Hepatocyte (in vitro differentiated cells): ENCODE measurements around the gene CPED1. TPM values are rescaled to one million over a fixed set of nuclear protein-coding genes. Genes with fewer than 3 reads are reported as not detected.

ENCODE experiments used
- DNase-seq: peaks from one replicate; pipeline ENCODE4 v3.0.0-alpha.2; 2016; ENCODE audit warnings: low spot score
- H2AFZ ChIP-seq: fragments of 200-600 bp; sonication (generic); 2 replicates; pipeline ENCODE4 v1.6.0; 2016; ENCODE audit warnings: antibody characterized with exemption, mild to moderate bottlenecking
- H3K27ac ChIP-seq: fragments of 200-600 bp; sonication (generic); 2 replicates; pipeline ENCODE4 v1.5.1; 2016; ENCODE audit warnings: mild to moderate bottlenecking
- H3K27me3 ChIP-seq: fragments of 200-600 bp; sonication (generic); 2 replicates; pipeline ENCODE4 v1.6.1; 2016
- H3K36me3 ChIP-seq: fragments of 200-600 bp; sonication (generic); replicated peaks from 2 replicates; pipeline ENCODE4 v1.5.1; 2016; ENCODE audit warnings: low read depth; ENCODE audit not compliant: insufficient read depth
- H3K4me1 ChIP-seq: fragments of 200-600 bp; sonication (generic); 2 replicates; pipeline ENCODE4 v1.5.1; 2016; ENCODE audit warnings: mild to moderate bottlenecking, moderate library complexity; ENCODE audit not compliant: insufficient read depth
- H3K4me2 ChIP-seq: fragments of 200-600 bp; sonication (generic); 2 replicates; pipeline ENCODE4 v1.6.0; 2016
- H3K4me3 ChIP-seq: fragments of 200-600 bp; sonication (generic); 2 replicates; pipeline ENCODE4 v1.5.1; 2016; ENCODE audit warnings: mild to moderate bottlenecking
- H3K79me2 ChIP-seq: fragments of 200-600 bp; sonication (generic); 2 replicates; pipeline ENCODE4 v1.6.0; 2017; ENCODE audit warnings: mild to moderate bottlenecking
- H3K9me2 ChIP-seq: fragments of 200-600 bp; sonication (generic); replicated peaks from 2 replicates; pipeline ENCODE4 v1.6.0; 2017; ENCODE audit warnings: mild to moderate bottlenecking; ENCODE audit not compliant: insufficient read depth
- H3K9me3 ChIP-seq: fragments of 200-600 bp; sonication (generic); 2 replicates; pipeline ENCODE4 v1.5.1; 2016; ENCODE audit warnings: low read depth, mild to moderate bottlenecking
- H4K20me1 ChIP-seq: fragments of 200-600 bp; sonication (generic); 2 replicates; pipeline ENCODE4 v1.6.0; 2016; ENCODE audit warnings: mild to moderate bottlenecking; ENCODE audit not compliant: insufficient read depth, poor library complexity, severe bottlenecking
- EZH2 ChIP-seq: fragments of 200-600 bp; sonication (generic); IDR thresholded peaks from 2 replicates; pipeline ENCODE4 v1.6.1; 2016; ENCODE audit warnings: antibody characterized with exemption, mild to moderate bottlenecking, borderline replicate concordance
- EZH2phosphoT487 ChIP-seq: fragments of 200-600 bp; sonication (generic); IDR thresholded peaks from one replicate; pipeline ENCODE4 v1.6.1; 2018; ENCODE audit warnings: antibody characterized with exemption, mild to moderate bottlenecking, low read depth, moderate library complexity; ENCODE audit not compliant: unreplicated experiment, severe bottlenecking
- WGBS: methylation state at CpG from one replicate; pipeline ENCODE4 v1.1.6; 2016; ENCODE audit warnings: low lambda C conversion rate; ENCODE audit errors: missing lambda C conversion rate; 5-methylcytosine and 5-hydroxymethylcytosine counted together
- polyA plus RNA-seq: library from polyadenylated mRNA; unstranded; fragments of >200 nt; fragmentation: Nextera tagmentation; extraction: Ambion mirVana; gene quantifications from 2 replicates; pipeline ENCODE4 v1.2.1, GENCODE V29; 2016
- total RNA-seq: library from RNA; depleted of rRNA; stranded (reverse); fragments of >200 nt; gene quantifications from 2 replicates; pipeline ENCODE4 v1.2.3, GENCODE V29; 2014
- TF ChIP-seq, protein P1 (sequence below): fragments of 200-600 bp; sonication (generic); IDR thresholded peaks from 2 replicates; pipeline ENCODE4 v1.5.1; 2016; ENCODE audit warnings: antibody characterized with exemption, mild to moderate bottlenecking; ENCODE audit not compliant: poor library complexity

CPED1 gene
- total and polyA plus RNA-seq, 2 experiments from 2014 or later = 10.1 to 30.5 TPM

DNA sequence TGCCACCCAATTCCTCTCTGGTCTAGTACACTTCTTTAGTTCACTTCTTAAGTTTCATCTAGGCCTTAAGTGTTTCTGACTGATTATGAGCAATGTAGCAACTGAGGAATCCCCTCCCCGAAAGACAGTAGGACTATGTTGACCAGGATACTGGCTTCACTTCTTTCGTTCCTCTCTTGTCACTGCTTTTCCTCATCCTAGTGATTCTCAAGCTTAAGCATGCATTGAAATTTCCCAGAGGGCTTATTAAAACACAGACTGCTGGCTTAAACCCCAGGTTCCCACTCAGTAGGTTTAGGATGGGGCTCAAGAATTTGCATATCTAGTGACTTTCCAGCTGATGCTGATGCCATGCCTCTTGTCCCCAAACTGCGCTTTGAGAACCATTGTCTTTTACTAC lies 175.7 kb downstream of the CPED1 start:
- no peak overlapping the region for H2AFZ ChIP-seq
- H3K9me2 ChIP-seq = no peaks in the 10 kb centered on the region
- H3K36me3 ChIP-seq = no peaks in the 10 kb centered on the region
- WGBS = 76% methylated on average over 3 of the region's 3 CpGs
- H3K4me2 ChIP-seq = no peak overlapping the region
- no peak overlapping the region for H3K27ac ChIP-seq
- H3K27me3 ChIP-seq = no peaks in the 10 kb centered on the region
- no peak overlapping the region for H3K4me3 ChIP-seq
- no peaks in the 10 kb centered on the region for H4K20me1 ChIP-seq
- no peak for DNase-seq
- H3K79me2 ChIP-seq = no peaks in the 10 kb centered on the region
- no peaks in the 10 kb centered on the region for H3K9me3 ChIP-seq
- H3K4me1 ChIP-seq = no peaks in the 10 kb centered on the region
- TF ChIP-seq EZH2phosphoT487 = no peak
- no peak for TF ChIP-seq EZH2
- TF ChIP-seq, protein P1, sequence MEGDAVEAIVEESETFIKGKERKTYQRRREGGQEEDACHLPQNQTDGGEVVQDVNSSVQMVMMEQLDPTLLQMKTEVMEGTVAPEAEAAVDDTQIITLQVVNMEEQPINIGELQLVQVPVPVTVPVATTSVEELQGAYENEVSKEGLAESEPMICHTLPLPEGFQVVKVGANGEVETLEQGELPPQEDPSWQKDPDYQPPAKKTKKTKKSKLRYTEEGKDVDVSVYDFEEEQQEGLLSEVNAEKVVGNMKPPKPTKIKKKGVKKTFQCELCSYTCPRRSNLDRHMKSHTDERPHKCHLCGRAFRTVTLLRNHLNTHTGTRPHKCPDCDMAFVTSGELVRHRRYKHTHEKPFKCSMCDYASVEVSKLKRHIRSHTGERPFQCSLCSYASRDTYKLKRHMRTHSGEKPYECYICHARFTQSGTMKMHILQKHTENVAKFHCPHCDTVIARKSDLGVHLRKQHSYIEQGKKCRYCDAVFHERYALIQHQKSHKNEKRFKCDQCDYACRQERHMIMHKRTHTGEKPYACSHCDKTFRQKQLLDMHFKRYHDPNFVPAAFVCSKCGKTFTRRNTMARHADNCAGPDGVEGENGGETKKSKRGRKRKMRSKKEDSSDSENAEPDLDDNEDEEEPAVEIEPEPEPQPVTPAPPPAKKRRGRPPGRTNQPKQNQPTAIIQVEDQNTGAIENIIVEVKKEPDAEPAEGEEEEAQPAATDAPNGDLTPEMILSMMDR = no peak

DNA sequence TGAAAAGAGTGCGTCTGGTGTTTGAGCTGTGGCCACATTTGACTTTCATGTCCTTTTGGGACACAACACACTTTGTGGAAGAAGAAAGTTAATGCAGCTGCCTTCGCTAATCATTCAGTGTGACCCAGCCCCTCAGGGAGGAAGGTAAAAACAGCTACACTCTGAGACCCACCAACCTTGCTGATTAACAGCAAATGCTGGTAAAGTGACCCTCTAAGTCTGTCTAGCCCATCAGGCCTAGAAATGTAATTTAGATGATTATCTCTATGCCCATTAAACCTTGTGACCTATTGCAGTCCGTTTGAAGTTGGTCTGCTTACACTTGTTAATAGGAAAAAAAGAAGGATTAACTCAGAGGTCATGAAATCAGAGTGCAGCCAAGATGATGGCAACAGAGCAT lies 178.4 kb downstream of the CPED1 start:
- no peak for DNase-seq
- Histone ChIP-seq H4K20me1 (no peaks in the 10 kb centered on the region), H3K4me2 (no peak overlapping the region), H2AFZ (no peak overlapping the region), H3K79me2 (no peaks in the 10 kb centered on the region), H3K27ac (no peak overlapping the region), H3K4me3 (no peak overlapping the region), H3K27me3 (no peaks in the 10 kb centered on the region), H3K9me2 (no peaks in the 10 kb centered on the region), H3K4me1 (no peaks in the 10 kb centered on the region), H3K9me3 (no peaks in the 10 kb centered on the region), H3K36me3 (no peaks in the 10 kb centered on the region)
- no peak for TF ChIP-seq EZH2phosphoT487
- TF ChIP-seq, protein P1 = no peak
- no peak for TF ChIP-seq EZH2
- 31% methylated on average over 3 of the region's 3 CpGs for WGBS

DNA sequence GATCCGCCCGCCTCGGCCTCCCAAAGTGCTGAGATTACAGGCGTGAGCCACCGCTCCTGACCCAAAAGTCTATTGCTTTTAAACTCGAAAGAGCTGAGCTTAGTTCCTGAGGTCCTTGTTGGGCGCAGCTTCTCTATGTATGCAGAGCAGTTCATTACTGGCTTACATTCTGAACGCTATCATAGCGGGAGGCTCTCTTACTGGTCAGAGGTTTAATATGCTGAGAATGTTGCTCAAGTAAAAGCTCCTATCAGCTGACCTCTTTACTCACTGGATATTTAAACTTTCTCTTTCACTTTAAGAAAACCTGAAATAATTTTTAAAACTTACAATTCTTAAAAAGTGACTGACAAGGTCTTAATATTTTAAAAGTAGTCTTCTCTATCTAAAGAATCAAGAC lies 179.5 kb downstream of the CPED1 start:
- no peaks in the 10 kb centered on the region for H4K20me1 ChIP-seq
- H3K27me3 ChIP-seq = no peaks in the 10 kb centered on the region
- H3K9me3 ChIP-seq = no peaks in the 10 kb centered on the region
- no peak overlapping the region for H3K27ac ChIP-seq
- H3K4me1 ChIP-seq = no peaks in the 10 kb centered on the region
- H2AFZ ChIP-seq = no peak overlapping the region
- no peaks in the 10 kb centered on the region for H3K36me3 ChIP-seq
- no peaks in the 10 kb centered on the region for H3K79me2 ChIP-seq
- no peak for TF ChIP-seq EZH2phosphoT487
- TF ChIP-seq EZH2 = no peak
- TF ChIP-seq, protein P1 = no peak
- WGBS = 88% methylated on average over 9 of the region's 9 CpGs
- no peak overlapping the region for H3K4me3 ChIP-seq
- H3K4me2 ChIP-seq = no peak overlapping the region
- H3K9me2 ChIP-seq = no peaks in the 10 kb centered on the region
- DNase-seq = no peak

DNA sequence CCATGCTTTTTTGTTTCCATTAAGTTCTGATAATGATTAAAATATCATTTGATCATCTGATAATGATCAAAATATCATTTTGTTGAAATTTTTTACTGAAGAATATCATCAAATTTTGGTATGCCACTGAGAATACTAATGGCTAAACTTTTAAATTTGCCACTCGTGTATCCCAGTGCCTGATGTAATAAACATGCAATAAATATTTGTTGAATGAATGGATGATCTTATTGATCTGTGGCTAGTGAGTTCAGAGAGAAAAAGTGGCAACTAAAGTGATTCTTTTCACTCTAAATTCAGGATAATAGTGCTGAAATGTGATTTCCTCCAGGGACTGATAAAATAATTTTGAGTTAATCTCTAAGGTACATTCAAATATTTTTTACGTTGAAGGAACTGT lies 181.0 kb downstream of the CPED1 start:
- no peaks in the 10 kb centered on the region for H4K20me1 ChIP-seq
- H3K9me3 ChIP-seq = no peaks in the 10 kb centered on the region
- WGBS = 84% methylated on average over 2 of the region's 2 CpGs
- TF ChIP-seq EZH2phosphoT487 (no peak), EZH2 (no peak)
- no peaks in the 10 kb centered on the region for H3K27me3 ChIP-seq
- no peaks in the 10 kb centered on the region for H3K9me2 ChIP-seq
- DNase-seq = no peak
- H3K36me3 ChIP-seq = no peaks in the 10 kb centered on the region
- no peak overlapping the region for H2AFZ ChIP-seq
- H3K79me2 ChIP-seq = no peaks in the 10 kb centered on the region
- no peak overlapping the region for H3K4me2 ChIP-seq
- H3K4me3 ChIP-seq = no peak overlapping the region
- H3K27ac ChIP-seq = no peak overlapping the region
- H3K4me1 ChIP-seq = no peaks in the 10 kb centered on the region
